Testis (tissue), 3 donors: ENCODE data around the gene SNAI3. TPM values are rescaled to one million over a fixed set of nuclear protein-coding genes. Genes with fewer than 3 reads are reported as not detected.

ENCODE experiments used
- DNase-seq: peaks from one replicate; pipeline ENCODE4 v3.0.0-alpha.2; 2019
- H3K27ac ChIP-seq, 2 donors: fragments of 200-600 bp; sonication (generic); one replicate each; pipeline ENCODE4 v1.5.1; 2019
- H3K27me3 ChIP-seq: fragments of 200-600 bp; sonication (generic); one replicate; pipeline ENCODE4 v1.5.1; 2019
- H3K36me3 ChIP-seq: fragments of 200-600 bp; sonication (generic); one replicate; pipeline ENCODE4 v1.5.1; 2017; ENCODE audit warnings: low read depth; ENCODE audit errors: missing control alignments
- H3K4me1 ChIP-seq: fragments of 200-600 bp; sonication (generic); one replicate; pipeline ENCODE4 v1.5.1; 2019
- H3K4me3 ChIP-seq, 2 donors: fragments of 200-600 bp; sonication (generic); one replicate each; pipeline ENCODE4 v1.5.1; 2017 to 2019
- H3K9me3 ChIP-seq: fragments of 200-600 bp; sonication (generic); one replicate; pipeline ENCODE4 v1.5.1; 2017
- POLR2A ChIP-seq: fragments of 450-650 bp; IDR thresholded peaks from one replicate; pipeline ENCODE4 v1.6.1; 2017; ENCODE audit warnings: antibody characterized with exemption, mild to moderate bottlenecking, moderate library complexity
- WGBS, 2 donors: methylation state at CpG; one replicate each; pipeline ENCODE4 v1.1.5; 2018; 5-methylcytosine and 5-hydroxymethylcytosine counted together
- intact Hi-C: fragments of 100-400 bp; cut with DNase I; formaldehyde crosslinking; loops from one replicate; pipeline ENCODE4 v1.15.1; 2023; ENCODE audit warnings: low total_unique reads
- polyA plus RNA-seq: library from polyadenylated mRNA; stranded (reverse); fragments of 350-450 nt; fragmentation: Illumina TruSeq; extraction: RNeasy Lipid Tissue Mini Kit (QIAGEN cat#74804); gene quantifications from one replicate; pipeline ENCODE4 v1.2.3, GENCODE V29; 2014; ENCODE audit warnings: low read depth, low replicate concordance; ENCODE audit not compliant: insufficient read depth
- total RNA-seq, 2 donors: library from RNA; depleted of rRNA; stranded (reverse); fragments of >200 nt; gene quantifications; one replicate each; pipeline ENCODE4 v1.2.3, GENCODE V29; 2016
- TF ChIP-seq, protein P1 (sequence below), 3 experiments: fragments of 450-650 bp in 2 of 3; fragments of 200-600 bp in 1 of 3; sonication (generic) in 1 of 3; IDR thresholded peaks; one replicate each; pipeline ENCODE4 v1.5.1; 2016 to 2019; ENCODE audit warnings: antibody characterized with exemption in 3 of 3, mild to moderate bottlenecking in 2 of 3, moderate library complexity in 1 of 3

The SNAI3 gene
- total and polyA plus RNA-seq, 3 donors from 2014 or later = 1.3 to 3.0 (median 2.5) TPM

DNA sequence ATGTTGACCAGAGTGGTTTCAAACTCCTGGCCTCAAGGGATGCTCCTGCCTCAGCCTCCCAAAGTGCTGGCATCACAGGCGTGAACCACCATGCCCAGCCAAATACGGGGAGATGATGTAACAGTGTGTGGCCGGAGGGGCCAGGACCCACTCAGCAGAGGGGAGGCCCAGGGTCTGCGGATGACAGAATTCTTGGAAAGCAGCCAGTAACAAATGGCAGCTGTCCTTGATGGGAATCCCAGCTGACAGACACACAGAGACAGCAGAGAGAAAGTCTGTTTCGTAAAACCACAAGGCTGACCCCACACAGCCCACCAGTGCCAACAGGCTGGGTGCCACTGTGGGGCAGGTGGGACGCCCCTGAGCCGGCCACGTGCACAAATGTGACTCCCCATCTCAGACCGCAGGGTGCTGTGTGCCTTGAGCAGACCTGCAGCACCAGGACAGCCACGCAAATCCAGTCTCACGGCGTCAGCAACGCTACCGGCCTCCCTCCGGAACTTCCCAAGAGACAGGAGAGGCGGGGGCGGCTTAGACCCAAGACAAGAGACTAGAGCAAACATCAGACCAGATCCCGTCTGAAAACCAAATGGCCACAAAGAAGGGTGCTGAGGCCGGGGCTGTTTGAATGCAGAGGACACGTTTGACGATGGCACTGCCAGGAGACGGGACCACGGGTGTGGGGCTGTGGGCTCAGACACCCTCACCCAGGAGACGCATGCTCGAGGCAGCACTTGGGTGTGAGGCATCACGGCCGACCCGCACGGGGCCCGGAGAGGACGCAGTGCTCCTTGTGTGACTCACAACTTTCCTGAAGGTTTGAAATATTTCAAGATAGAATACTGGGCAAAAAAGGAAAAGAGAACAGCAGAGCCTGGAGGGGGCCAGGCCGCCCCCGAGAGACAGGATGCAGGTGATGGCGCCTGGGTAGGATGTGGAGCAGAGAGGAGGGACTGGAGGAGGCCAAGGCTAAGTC lies 44.6 kb upstream of the SNAI3 start:
- H3K9me3 ChIP-seq = no peaks in the 10 kb centered on the region
- DNase-seq = no peak
- 70 to 83% methylated on average over 34 of the region's 34 CpGs for WGBS, 2 donors
- H3K4me3 ChIP-seq = no peak overlapping the region
- no peaks in the 10 kb centered on the region for H3K36me3 ChIP-seq
- H3K4me1 ChIP-seq = no peaks in the 10 kb centered on the region
- TF ChIP-seq POLR2A = no peak
- TF ChIP-seq, protein P1, sequence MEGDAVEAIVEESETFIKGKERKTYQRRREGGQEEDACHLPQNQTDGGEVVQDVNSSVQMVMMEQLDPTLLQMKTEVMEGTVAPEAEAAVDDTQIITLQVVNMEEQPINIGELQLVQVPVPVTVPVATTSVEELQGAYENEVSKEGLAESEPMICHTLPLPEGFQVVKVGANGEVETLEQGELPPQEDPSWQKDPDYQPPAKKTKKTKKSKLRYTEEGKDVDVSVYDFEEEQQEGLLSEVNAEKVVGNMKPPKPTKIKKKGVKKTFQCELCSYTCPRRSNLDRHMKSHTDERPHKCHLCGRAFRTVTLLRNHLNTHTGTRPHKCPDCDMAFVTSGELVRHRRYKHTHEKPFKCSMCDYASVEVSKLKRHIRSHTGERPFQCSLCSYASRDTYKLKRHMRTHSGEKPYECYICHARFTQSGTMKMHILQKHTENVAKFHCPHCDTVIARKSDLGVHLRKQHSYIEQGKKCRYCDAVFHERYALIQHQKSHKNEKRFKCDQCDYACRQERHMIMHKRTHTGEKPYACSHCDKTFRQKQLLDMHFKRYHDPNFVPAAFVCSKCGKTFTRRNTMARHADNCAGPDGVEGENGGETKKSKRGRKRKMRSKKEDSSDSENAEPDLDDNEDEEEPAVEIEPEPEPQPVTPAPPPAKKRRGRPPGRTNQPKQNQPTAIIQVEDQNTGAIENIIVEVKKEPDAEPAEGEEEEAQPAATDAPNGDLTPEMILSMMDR (IDR thresholded peaks at IDR 0.05) = no peak
- no peaks in the 10 kb centered on the region for H3K27me3 ChIP-seq
- intact Hi-C loops = loop anchor here (10.0 kb wide), 1 partner anchor 434 kb away; no protein-coding TSS in a partner anchor
- no peak overlapping the region for H3K27ac ChIP-seq

DNA sequence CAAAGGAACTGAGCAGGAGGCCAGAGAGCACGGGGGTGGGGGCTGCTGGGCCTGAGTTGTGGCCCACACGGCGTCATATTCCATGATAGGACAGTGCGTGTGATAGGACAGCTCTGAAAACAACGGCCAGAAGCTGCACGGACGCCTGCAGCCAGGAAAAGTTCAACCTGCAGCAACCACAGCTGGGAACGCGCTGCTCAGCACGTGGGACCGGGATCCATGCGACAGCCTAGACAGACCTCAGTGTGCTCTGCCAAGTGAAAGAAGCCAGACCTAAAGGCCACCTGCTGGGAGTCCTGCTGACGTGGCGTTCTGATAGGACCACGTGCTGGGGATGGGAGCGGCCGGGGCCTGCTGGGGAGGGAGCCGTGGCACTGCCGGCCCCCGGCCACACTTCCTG lies 41.6 kb upstream of the SNAI3 start:
- no peaks in the 10 kb centered on the region for H3K36me3 ChIP-seq
- no peaks in the 10 kb centered on the region for H3K9me3 ChIP-seq

DNA sequence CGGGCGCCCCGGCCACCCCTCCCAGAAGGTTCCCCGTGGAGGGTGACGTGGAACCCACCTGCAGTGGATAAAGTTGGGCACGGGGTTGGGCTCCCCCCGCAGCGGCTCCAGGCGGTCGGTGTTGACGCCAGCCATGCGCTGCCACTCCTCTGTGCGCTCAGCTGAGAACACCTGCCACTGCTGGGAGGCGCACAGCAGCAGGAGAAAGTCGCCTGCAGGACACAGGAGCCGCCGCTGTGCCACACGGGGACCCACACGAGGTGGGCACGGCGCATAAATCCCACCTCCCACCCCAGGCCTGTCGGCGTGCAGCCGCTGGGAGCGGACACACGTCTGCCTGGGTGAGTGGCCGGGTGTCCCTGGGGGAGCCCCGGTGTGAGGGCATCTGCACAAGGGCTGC lies 40.7 kb upstream of the SNAI3 start:
- intact Hi-C loops = no loop called here
- 95% methylated on average over 28 of the region's 28 CpGs; no CpG with 5 or more reads in 1 of the 2 donors for WGBS, 2 donors

More for the DNA sequence above, 41.6 kb upstream of the SNAI3 start:
- Histone ChIP-seq H3K4me3 (no peak overlapping the region), H3K27ac (no peak overlapping the region), H3K27me3 (no peaks in the 10 kb centered on the region), H3K4me1 (no peaks in the 10 kb centered on the region)
- 61 to 63% methylated on average over 7 to 20 of the region's 20 CpGs for WGBS, 2 donors
- no peak for DNase-seq
- intact Hi-C loops = no loop called here
- no peak for TF ChIP-seq POLR2A
- TF ChIP-seq, protein P1 (IDR thresholded peaks at IDR 0.05) = no peak

DNA sequence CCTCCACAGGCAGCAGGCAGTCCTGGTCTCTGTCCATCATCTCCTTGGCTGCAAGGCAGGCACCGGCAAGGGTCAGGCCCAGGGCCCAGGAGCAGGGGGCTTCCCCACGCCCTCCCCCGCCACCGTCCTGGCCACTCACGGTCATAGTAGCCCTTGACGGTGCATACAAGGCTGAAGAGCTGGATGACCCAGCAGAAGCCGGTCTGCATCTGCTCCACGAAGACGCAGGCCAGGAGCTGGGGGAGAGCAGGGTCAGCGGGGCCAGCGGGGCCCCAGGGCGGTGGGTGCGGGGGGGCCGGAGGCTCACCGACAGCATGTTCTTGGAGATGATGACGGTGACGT lies 40.1 kb upstream of the SNAI3 start:
- H3K27me3 ChIP-seq = no peaks in the 10 kb centered on the region
- whole genome bisulfite sequencing, 2 donors = 83 to 90% methylated on average over 8 to 14 of the region's 17 CpGs
- H3K9me3 ChIP-seq = no peaks in the 10 kb centered on the region
- intact Hi-C loops = no loop called here
- no peaks in the 10 kb centered on the region for H3K36me3 ChIP-seq
- no peak for DNase-seq
- TF ChIP-seq POLR2A = no peak
- TF ChIP-seq, protein P1 (IDR thresholded peaks at IDR 0.05) = no peak
- no peak overlapping the region for H3K27ac ChIP-seq
- no peak overlapping the region for H3K4me3 ChIP-seq
- H3K4me1 ChIP-seq = no peaks in the 10 kb centered on the region

More for the DNA sequence above, 40.7 kb upstream of the SNAI3 start:
- Histone ChIP-seq H3K4me1 (no peaks in the 10 kb centered on the region), H3K27me3 (no peaks in the 10 kb centered on the region), H3K36me3 (no peaks in the 10 kb centered on the region), H3K4me3 (no peak overlapping the region), H3K27ac (no peak overlapping the region), H3K9me3 (no peaks in the 10 kb centered on the region)
- TF ChIP-seq, protein P1 (IDR thresholded peaks at IDR 0.05) = no peak
- no peak for TF ChIP-seq POLR2A
- no peak for DNase-seq
